NB4 (cell line): Measurements from ENCODE around the gene PFN2.

Source experiments
- DNase-seq: peaks from one replicate; pipeline ENCODE4 v3.0.0; 2010; ENCODE audit warnings: low read depth
- H3K4me3 ChIP-seq: one replicate; pipeline ENCODE4 v1.5.1; 2011; ENCODE audit warnings: mild to moderate bottlenecking, low read depth, low read length, moderate library complexity
- MYC ChIP-seq: IDR thresholded peaks from 2 replicates; pipeline ENCODE4 v1.6.1; 2011; ENCODE audit warnings: low read depth, low read length
- POLR2A ChIP-seq: IDR thresholded peaks from 2 replicates; pipeline ENCODE4 v1.6.1; 2011; ENCODE audit warnings: mild to moderate bottlenecking; ENCODE audit not compliant: insufficient read length; ENCODE audit errors: extremely low read depth
- TF ChIP-seq, protein P1 (sequence below): IDR thresholded peaks from 2 replicates; pipeline ENCODE4 v1.6.1; 2011; ENCODE audit warnings: low read depth, low read length
- TF ChIP-seq, protein P2 (sequence below): IDR thresholded peaks from one replicate; pipeline ENCODE4 v1.5.1; 2012; ENCODE audit warnings: low read depth, low read length

The PFN2 gene

DNA sequence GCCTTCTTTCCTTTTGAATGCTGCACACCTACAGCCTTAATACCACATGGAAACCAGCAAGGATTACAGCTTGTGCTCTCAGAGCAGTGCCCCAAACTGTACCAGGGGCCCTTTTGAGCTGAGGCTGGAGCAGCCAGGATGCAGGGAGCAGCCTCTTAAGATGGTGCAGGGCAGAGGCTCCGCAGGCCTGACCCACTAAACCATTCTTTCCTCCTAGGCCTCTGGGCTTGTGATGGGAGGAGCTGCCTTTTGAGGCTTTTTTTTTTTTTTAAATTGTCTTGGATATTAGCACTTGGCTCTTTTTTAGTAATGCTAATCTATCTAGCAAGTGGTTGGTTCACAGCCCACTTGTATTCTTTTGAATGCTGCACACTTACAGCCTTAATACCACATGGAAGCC lies 37.7 kb downstream of the PFN2 start:
- no peak for DNase-seq
- TF ChIP-seq, protein P1, sequence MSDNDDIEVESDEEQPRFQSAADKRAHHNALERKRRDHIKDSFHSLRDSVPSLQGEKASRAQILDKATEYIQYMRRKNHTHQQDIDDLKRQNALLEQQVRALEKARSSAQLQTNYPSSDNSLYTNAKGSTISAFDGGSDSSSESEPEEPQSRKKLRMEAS: no peak
- TF ChIP-seq, protein P2, sequence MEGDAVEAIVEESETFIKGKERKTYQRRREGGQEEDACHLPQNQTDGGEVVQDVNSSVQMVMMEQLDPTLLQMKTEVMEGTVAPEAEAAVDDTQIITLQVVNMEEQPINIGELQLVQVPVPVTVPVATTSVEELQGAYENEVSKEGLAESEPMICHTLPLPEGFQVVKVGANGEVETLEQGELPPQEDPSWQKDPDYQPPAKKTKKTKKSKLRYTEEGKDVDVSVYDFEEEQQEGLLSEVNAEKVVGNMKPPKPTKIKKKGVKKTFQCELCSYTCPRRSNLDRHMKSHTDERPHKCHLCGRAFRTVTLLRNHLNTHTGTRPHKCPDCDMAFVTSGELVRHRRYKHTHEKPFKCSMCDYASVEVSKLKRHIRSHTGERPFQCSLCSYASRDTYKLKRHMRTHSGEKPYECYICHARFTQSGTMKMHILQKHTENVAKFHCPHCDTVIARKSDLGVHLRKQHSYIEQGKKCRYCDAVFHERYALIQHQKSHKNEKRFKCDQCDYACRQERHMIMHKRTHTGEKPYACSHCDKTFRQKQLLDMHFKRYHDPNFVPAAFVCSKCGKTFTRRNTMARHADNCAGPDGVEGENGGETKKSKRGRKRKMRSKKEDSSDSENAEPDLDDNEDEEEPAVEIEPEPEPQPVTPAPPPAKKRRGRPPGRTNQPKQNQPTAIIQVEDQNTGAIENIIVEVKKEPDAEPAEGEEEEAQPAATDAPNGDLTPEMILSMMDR: no peak
- TF ChIP-seq MYC (no peak), POLR2A (no peak)
- H3K4me3 ChIP-seq: no peak overlapping the region

DNA sequence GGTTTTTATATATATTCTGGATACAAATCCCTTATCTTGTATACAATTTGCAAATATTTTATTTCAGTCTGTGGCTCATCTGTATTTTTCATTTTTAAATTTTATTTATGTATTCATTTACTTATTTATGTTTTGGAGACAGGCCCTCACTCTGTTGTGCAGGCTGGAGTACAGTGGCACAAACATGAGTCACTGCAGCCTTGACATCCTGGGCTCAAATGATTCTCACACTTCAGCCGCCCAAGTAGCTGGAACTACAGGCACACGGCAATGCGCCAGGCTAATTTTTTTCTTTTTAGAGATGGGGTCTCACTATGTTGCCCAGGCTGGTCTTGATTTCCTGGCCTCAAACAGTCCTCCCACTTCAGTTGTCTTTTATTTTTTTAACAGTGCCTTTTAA lies 50.6 kb downstream of the PFN2 start:
- TF ChIP-seq, protein P1: no peak
- TF ChIP-seq MYC (no peak), POLR2A (no peak)
- TF ChIP-seq, protein P2: no peak
- no peak overlapping the region for H3K4me3 ChIP-seq
- no peak for DNase-seq

DNA sequence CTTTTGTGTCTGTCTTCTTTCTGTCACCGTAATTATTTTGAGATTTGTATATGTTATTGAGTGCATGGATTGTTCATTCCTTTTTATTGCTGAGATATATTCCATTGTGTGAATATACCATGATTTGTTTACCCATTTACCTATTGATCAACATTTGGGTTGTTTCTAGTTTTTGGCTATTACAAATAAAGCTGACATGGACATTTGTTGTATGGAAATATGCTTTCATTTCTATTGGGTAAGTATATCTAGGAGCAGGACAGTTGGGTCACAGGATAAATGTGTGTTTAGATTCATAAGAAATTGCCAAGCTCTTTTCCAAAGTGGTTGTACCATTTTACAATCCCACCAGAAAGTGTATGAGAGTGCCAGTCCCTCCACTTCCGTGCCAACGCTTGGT lies 51.2 kb downstream of the PFN2 start:
- no peak overlapping the region for H3K4me3 ChIP-seq
- DNase-seq: no peak
- TF ChIP-seq, protein P1: no peak
- TF ChIP-seq POLR2A: no peak
- TF ChIP-seq MYC: no peak
- TF ChIP-seq, protein P2: no peak

DNA sequence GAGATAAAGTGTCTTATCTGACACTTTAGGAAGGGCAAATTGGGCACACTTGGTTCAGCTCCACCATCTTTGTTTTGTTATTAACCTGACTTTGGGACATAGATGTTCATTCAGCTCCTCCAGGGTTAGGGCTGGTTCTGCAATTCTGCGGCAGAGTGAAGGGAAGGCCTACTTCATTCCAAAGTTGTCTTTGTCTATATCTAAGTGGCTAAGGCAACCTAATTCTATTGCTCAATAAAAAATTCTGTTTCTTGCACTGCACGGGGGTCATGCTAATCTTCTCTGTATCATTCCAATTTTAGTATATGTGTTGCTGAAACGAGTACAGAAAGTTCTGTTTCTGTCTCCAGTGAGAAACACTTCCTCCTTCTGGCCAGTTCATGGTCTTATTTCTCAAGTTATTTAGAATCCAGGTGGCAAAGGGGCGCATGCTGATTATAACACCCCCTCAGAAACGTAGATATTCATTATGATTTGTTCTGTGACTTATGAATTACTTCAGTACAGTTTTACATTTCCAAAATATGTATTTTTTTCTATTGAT lies 53.5 kb downstream of the PFN2 start:
- no peak for TF ChIP-seq MYC
- TF ChIP-seq, protein P2: no peak
- no peak for TF ChIP-seq POLR2A
- TF ChIP-seq, protein P1: no peak
- no peak overlapping the region for H3K4me3 ChIP-seq
- DNase-seq: no peak
